KMS-11 (cell line): Measurements from ENCODE around the gene NCAN.

Experiments
- H2AFZ ChIP-seq: fragments of 200-600 bp; sonication (generic); 2 replicates; pipeline ENCODE4 v1.6.1; 2016; ENCODE audit warnings: antibody characterized with exemption, mixed run types, low read depth
- H3K27ac ChIP-seq: fragments of 200-600 bp; sonication (generic); 2 replicates; pipeline ENCODE4 v1.6.1; 2016; ENCODE audit warnings: mild to moderate bottlenecking, mixed run types
- H3K27me3 ChIP-seq: fragments of 200-600 bp; sonication (generic); 2 replicates; pipeline ENCODE4 v1.6.1; 2017; ENCODE audit warnings: mild to moderate bottlenecking, low read depth, mixed run types, moderate library complexity; ENCODE audit not compliant: insufficient read depth
- H3K36me3 ChIP-seq: fragments of 200-600 bp; sonication (generic); 2 replicates; pipeline ENCODE4 v1.6.1; 2017; ENCODE audit warnings: mild to moderate bottlenecking, mixed run types; ENCODE audit not compliant: insufficient read depth
- H3K4me1 ChIP-seq: fragments of 200-600 bp; sonication (generic); 2 replicates; pipeline ENCODE4 v1.6.1; 2016; ENCODE audit warnings: mild to moderate bottlenecking, low read depth, mixed run types; ENCODE audit not compliant: poor library complexity, severe bottlenecking
- H3K4me2 ChIP-seq: fragments of 200-600 bp; sonication (generic); 2 replicates; pipeline ENCODE4 v1.7.0; 2016; ENCODE audit warnings: mild to moderate bottlenecking, mixed run types
- H3K4me3 ChIP-seq: fragments of 200-600 bp; sonication (generic); IDR thresholded peaks from 2 replicates; pipeline ENCODE4 v1.6.1; 2017; ENCODE audit warnings: low read depth, low read length, mixed read lengths; ENCODE audit not compliant: insufficient read depth
- H3K79me2 ChIP-seq: fragments of 200-600 bp; sonication (generic); 2 replicates; pipeline ENCODE4 v1.6.1; 2016; ENCODE audit warnings: low read depth, mixed run types; ENCODE audit not compliant: insufficient read depth
- H3K9ac ChIP-seq: fragments of 200-600 bp; sonication (generic); 2 replicates; pipeline ENCODE4 v1.6.1; 2016; ENCODE audit warnings: mild to moderate bottlenecking, mixed run types
- H4K20me1 ChIP-seq: fragments of 200-600 bp; sonication (generic); 2 replicates; pipeline ENCODE4 v1.6.1; 2016; ENCODE audit warnings: mild to moderate bottlenecking, mixed run types; ENCODE audit not compliant: insufficient read depth
- CTCF ChIP-seq: fragments of 200-600 bp; sonication (generic); conservative IDR thresholded peaks from 2 replicates; pipeline ENCODE4 v1.6.1; 2017; ENCODE audit warnings: low read depth, mild to moderate bottlenecking, antibody characterized with exemption, low read length, moderate library complexity, mixed read lengths

The NCAN gene

DNA sequence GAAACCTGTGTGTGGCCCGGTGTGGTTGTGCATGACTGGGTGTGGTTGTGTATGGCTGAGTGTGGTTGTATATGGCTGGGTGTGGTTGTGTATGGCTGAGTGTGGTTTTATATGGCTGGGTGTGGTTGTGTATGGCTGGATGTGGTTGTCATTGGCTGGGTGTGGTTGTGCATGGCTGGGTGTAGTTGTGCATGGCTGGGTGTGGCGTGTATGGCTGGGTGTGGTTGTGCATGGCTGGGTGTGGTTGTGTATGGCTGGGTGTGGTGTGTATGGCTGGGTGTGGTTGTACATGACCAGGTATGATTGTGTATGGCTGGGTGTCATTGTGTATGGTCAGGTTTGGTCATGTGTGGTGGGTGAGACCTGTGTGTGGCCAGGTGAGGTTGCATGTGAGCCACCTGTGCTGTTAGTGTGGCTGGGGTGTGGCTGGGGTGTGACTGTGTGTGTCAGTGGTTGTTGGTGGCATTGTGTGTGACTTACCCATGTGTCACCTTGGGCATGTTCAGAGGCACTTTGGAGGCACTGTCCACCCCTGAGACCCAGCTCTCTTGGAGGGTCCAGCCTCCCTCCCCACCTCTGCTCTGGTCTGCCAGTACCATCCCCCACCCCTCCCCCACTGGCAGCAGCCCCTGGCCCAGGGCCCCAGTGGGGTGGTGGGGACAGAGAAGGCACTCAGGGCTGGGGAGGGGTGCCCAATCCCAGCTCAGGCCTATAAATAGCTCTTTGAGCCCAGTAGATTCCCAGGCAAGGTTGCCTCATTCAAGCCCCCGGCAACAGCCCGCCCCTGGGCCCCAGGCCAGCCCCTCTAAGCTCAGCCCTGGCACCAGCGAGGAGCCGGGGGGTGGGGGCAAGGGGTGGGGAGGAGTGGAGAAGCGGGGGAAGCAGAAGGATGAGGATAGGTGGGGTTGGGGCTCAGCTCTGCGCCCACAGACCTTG, 3.9 kb upstream of the NCAN start:
- peaks cover 2% of the 10 kb centered on the region; the same call in 1 of the 2 replicates for H3K79me2 ChIP-seq
- peaks cover 11% of the 10 kb centered on the region; the same call in 1 of the 2 replicates for H3K27me3 ChIP-seq
- H2AFZ ChIP-seq: no peak overlapping the region
- H3K36me3 ChIP-seq: no peaks in the 10 kb centered on the region
- no peak overlapping the region for H3K4me2 ChIP-seq
- H4K20me1 ChIP-seq: no peaks in the 10 kb centered on the region
- no peak for TF ChIP-seq CTCF
- H3K27ac ChIP-seq: no peak overlapping the region
- H3K4me1 ChIP-seq: peaks cover 13% of the 10 kb centered on the region
- H3K4me3 ChIP-seq: no peak overlapping the region
- H3K9ac ChIP-seq: no peak overlapping the region

- no peak overlapping the region for H3K4me3 ChIP-seq
These were observed 2.4 kb upstream of the NCAN start for GRCh38 chr19:19209372-19209771.

GRCh38 chr19:19212916-19213315, 1.2 kb downstream of the NCAN start:
- H4K20me1 ChIP-seq: no peaks in the 10 kb centered on the region
- no peak overlapping the region for H3K9ac ChIP-seq
- H3K27me3 ChIP-seq: peaks cover 14% of the 10 kb centered on the region; the same call in 1 of the 2 replicates
- H2AFZ ChIP-seq: no peak overlapping the region
- H3K27ac ChIP-seq: no peak overlapping the region
- H3K4me3 ChIP-seq: no peak overlapping the region
- no peaks in the 10 kb centered on the region for H3K79me2 ChIP-seq
- peaks cover 13% of the 10 kb centered on the region for H3K4me1 ChIP-seq
- TF ChIP-seq CTCF: no peak
- H3K36me3 ChIP-seq: no peaks in the 10 kb centered on the region
- H3K4me2 ChIP-seq: no peak overlapping the region

More at GRCh38 chr19:19209372-19209771, 2.4 kb upstream of the NCAN start:
- Histone ChIP-seq H3K9ac (no peak overlapping the region), H3K79me2 (no peaks in the 10 kb centered on the region), H3K36me3 (no peaks in the 10 kb centered on the region), H3K27me3 (peaks cover 14% of the 10 kb centered on the region; the same call in 1 of the 2 replicates), H3K27ac (no peak overlapping the region), H3K4me1 (peaks cover 13% of the 10 kb centered on the region), H3K4me2 (peak overlapping the region; percentile 21; the same call in 1 of the 2 replicates), H4K20me1 (no peaks in the 10 kb centered on the region), H2AFZ (no peak overlapping the region)
- TF ChIP-seq CTCF: no peak

DNA sequence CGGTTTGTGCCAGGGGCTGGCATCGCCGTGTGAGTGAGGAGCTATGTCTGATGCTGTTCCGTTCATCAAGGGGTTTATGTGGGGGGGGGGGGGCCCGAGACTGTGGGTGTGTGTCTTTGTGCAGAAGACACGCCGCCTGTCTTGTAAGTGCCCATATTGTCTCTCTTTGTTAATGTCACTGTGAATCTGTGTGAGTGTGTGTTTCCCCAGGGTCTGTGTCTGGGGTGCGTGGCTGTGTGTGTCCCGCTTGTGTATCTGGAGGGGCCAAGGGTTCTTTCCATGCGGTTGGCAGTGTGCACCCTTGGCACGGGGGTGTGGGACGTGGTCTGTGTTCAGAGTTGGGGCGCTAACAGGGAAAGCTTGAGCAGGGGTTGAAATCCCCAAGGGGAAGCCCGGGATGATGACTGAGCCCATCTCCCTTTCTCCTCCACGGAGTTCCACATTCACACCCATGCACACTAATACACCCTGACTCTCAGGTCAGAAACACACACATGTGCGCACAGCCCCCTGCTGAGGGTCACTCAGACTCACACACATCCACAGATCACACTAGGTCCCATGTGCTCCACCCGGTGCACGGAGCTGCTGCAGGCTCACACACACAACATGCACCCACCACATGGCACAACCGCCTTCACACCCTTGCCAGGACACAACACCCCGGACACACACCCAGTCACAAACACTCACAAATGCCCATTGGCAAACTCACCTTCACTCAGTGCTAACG, 1.8 kb downstream of the NCAN start:
- Histone ChIP-seq H3K4me3 (no peak overlapping the region), H3K4me2 (no peak overlapping the region), H3K27me3 (peaks cover 14% of the 10 kb centered on the region; the same call in 1 of the 2 replicates), H3K36me3 (no peaks in the 10 kb centered on the region), H3K9ac (no peak overlapping the region), H2AFZ (no peak overlapping the region), H4K20me1 (no peaks in the 10 kb centered on the region), H3K27ac (no peak overlapping the region), H3K4me1 (peaks cover 18% of the 10 kb centered on the region), H3K79me2 (no peaks in the 10 kb centered on the region)
- no peak for TF ChIP-seq CTCF
